ENCODE data around the gene CLEC11A. TPM values are rescaled to one million over a fixed set of nuclear protein-coding genes. Genes with fewer than 3 reads are reported as not detected.

CLEC11A gene
- total RNA-seq, 1 experiment from 2014 or later, result 1.1 TPM

DNA sequence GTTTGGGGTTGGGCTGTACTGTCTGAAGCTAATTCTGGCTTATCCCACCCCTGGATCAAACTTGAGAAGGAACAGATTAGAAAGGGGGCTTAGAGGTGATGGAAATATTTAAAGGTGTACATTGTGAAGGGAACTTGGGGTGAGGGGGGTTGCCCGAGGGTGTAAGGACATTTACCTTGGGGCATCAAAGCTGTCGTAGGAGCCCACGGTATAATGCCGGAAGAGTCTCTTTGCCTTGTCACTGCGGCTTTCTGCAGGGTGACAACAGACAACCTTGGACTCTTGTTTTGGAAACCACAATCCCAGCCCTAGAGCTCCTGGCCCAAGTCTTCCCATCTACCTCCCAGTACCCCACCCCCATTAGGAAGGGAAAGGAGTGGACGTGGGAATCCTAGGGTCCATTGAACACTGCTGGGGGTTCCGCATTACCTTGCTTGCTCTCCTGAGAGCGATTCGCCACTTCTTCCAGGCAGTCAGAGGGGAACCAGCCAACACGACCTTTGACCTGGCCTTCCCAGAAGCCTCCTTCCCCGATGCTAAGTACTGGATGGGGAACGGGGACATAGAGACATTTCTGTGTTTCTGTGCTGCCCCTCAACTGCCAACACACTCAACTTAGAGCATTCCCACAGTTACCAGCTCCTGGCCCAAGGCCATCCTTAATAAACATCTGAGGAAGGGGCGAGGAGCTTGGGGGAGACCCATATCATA lies 25.6 kb upstream of the CLEC11A start:
- no peak for DNase-seq
- Histone ChIP-seq H3K4me1 (no peaks in the 10 kb centered on the region), H3K4me3 (ENCODE audit: low read depth, low read length) (no peak overlapping the region), H3K9me3 (no peaks in the 10 kb centered on the region), H3K27me3 (replicated peaks; ENCODE audit: control insufficient read depth, insufficient read depth, low read length) (peaks cover 3% of the 10 kb centered on the region), H3K36me3 (ENCODE audit: control insufficient read depth, insufficient read depth, low read length) (no peaks in the 10 kb centered on the region)
- H3K9me3 Mint-ChIP-seq (ENCODE audit: unreplicated experiment), result no peaks in the 10 kb centered on the region
- BruUV-seq (replicated peaks), result no TSS peak
- H3K36me3 Mint-ChIP-seq (ENCODE audit: insufficient read depth, unreplicated experiment), result no peaks in the 10 kb centered on the region
- TF ChIP-seq, protein P1, sequence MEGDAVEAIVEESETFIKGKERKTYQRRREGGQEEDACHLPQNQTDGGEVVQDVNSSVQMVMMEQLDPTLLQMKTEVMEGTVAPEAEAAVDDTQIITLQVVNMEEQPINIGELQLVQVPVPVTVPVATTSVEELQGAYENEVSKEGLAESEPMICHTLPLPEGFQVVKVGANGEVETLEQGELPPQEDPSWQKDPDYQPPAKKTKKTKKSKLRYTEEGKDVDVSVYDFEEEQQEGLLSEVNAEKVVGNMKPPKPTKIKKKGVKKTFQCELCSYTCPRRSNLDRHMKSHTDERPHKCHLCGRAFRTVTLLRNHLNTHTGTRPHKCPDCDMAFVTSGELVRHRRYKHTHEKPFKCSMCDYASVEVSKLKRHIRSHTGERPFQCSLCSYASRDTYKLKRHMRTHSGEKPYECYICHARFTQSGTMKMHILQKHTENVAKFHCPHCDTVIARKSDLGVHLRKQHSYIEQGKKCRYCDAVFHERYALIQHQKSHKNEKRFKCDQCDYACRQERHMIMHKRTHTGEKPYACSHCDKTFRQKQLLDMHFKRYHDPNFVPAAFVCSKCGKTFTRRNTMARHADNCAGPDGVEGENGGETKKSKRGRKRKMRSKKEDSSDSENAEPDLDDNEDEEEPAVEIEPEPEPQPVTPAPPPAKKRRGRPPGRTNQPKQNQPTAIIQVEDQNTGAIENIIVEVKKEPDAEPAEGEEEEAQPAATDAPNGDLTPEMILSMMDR (IDR thresholded peaks at IDR 0.05; ENCODE audit: insufficient read depth in 1 of 2, low read depth in 1 of 2, low read length in 1 of 2, severe bottlenecking in 1 of 2, unreplicated experiment in 1 of 2), result no peak
- H3K27ac Mint-ChIP-seq (ENCODE audit: unreplicated experiment), result no peak overlapping the region
- ChIA-PET CTCF (interaction anchor here (0.5 to 1.1 kb wide), 2 partner anchors 24 to 91 kb away, joined by 4 to 8 read pairs; no protein-coding TSS in a partner anchor), POLR2A (no interaction called here)
- H3K4me3 Mint-ChIP-seq (ENCODE audit: unreplicated experiment), result no peak overlapping the region
- H3K4me1 Mint-ChIP-seq (ENCODE audit: low read depth, unreplicated experiment), result no peaks in the 10 kb centered on the region
- peaks cover 26% of the 10 kb centered on the region for H3K27me3 Mint-ChIP-seq (ENCODE audit: insufficient read depth, unreplicated experiment)
- intact Hi-C loops (cut with micrococcal nuclease; ENCODE audit: unreplicated experiment), result no loop called here

DNA sequence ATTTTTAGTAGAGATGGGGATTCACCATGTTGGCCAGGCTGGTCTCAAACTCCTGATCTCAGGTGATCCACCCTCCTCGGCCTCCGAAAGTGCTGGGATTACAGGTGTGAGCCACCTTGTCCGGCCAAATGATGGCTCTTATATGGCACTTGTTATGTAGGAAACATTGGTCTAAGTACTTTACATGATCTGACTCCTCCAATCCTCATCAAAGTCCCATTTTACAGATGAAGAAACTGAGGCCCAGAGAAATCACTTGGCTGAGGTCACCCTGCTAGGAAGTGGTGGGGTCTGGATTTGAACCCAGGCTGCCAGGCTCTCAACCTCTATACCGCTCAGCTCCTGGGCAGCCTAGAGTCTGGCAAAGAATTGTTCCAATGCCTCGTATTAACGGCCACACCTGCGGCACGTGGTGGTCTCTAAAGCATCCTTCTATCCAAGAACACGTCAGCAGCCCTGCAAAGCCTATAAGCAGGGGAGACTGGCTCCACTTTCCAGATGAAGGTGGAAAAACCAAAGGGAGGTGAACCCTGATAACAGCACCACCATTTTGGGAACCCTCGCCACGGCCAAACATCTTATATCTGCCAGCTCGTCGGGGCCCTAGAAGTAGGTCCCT lies 21.7 kb upstream of the CLEC11A start:
- no TSS peak for BruUV-seq (replicated peaks)
- TF ChIP-seq, protein P1 (IDR thresholded peaks at IDR 0.05; ENCODE audit: insufficient read depth in 1 of 2, low read depth in 1 of 2, low read length in 1 of 2, severe bottlenecking in 1 of 2, unreplicated experiment in 1 of 2), result no peak
- H3K27ac Mint-ChIP-seq (ENCODE audit: unreplicated experiment), result no peak overlapping the region
- Histone ChIP-seq H3K9me3 (no peaks in the 10 kb centered on the region), H3K4me1 (no peaks in the 10 kb centered on the region), H3K4me3 (ENCODE audit: low read depth, low read length) (no peak overlapping the region), H3K27me3 (replicated peaks; ENCODE audit: control insufficient read depth, insufficient read depth, low read length) (peaks cover 3% of the 10 kb centered on the region), H3K36me3 (ENCODE audit: control insufficient read depth, insufficient read depth, low read length) (no peaks in the 10 kb centered on the region)
- H3K4me1 Mint-ChIP-seq (ENCODE audit: low read depth, unreplicated experiment), result peaks cover 7% of the 10 kb centered on the region
- no peaks in the 10 kb centered on the region for H3K36me3 Mint-ChIP-seq (ENCODE audit: insufficient read depth, unreplicated experiment)
- peaks cover 27% of the 10 kb centered on the region for H3K27me3 Mint-ChIP-seq (ENCODE audit: insufficient read depth, unreplicated experiment)
- intact Hi-C loops (cut with micrococcal nuclease; ENCODE audit: unreplicated experiment), result loop anchor here (10.0 kb wide), 2 partner anchors 167 to 347 kb away; no protein-coding TSS in a partner anchor
- no peak overlapping the region for H3K4me3 Mint-ChIP-seq (ENCODE audit: unreplicated experiment)
- ChIA-PET POLR2A (no interaction called here), CTCF (no interaction called here)
- no peak for DNase-seq
- no peaks in the 10 kb centered on the region for H3K9me3 Mint-ChIP-seq (ENCODE audit: unreplicated experiment)

DNA sequence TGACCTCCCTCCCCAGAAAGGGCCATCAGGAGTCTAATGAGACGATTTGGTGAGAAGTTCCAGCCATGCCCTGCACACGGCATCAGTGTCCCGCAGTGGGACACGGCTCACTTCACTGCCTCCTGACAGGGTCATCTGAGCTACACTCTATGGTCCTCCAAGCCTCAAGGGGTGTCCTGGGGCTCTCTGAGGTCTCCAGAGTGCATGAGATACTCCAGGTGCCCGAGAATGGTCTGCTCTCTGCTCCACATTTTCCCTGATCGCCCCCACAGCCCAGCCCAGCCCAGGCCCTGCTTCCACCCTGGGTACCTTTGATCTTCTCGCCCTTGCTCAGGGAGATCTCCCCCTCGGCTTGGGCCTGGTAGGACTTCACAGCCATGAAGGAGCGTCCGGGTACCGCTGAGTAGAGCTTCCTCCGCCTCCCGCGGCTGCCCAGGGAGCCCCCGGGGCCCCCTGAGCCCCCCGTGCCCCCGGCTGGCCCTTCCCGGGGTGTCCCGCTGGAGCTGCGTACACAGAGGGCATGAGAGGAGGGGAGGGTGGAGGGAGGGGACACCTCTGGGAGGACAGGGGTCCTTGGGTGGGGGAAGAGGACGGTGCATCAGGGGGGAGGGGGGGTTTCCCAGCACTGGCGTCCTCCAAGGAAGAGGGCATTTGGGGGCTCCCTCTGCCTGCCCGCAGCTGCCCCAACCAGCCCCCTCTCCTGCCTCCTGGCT lies 20.9 kb upstream of the CLEC11A start:
- no peaks in the 10 kb centered on the region for H3K4me1 ChIP-seq
- H3K9me3 ChIP-seq, result no peaks in the 10 kb centered on the region
- H3K4me3 ChIP-seq (ENCODE audit: low read depth, low read length), result no peak overlapping the region
- no TSS peak for BruUV-seq (replicated peaks)
- ChIA-PET POLR2A (no interaction called here), CTCF (interaction anchor here (0.5 to 3.5 kb wide), 3 partner anchors 22 to 220 kb away, joined by 3 to 21 read pairs (median 7); no protein-coding TSS in a partner anchor)
- H3K36me3 ChIP-seq (ENCODE audit: control insufficient read depth, insufficient read depth, low read length), result no peaks in the 10 kb centered on the region
- Mint-ChIP-seq H3K4me3 (ENCODE audit: unreplicated experiment) (no peak overlapping the region), H3K27ac (ENCODE audit: unreplicated experiment) (no peak overlapping the region), H3K4me1 (ENCODE audit: low read depth, unreplicated experiment) (peaks cover 7% of the 10 kb centered on the region), H3K36me3 (ENCODE audit: insufficient read depth, unreplicated experiment) (no peaks in the 10 kb centered on the region), H3K27me3 (ENCODE audit: insufficient read depth, unreplicated experiment) (peaks cover 29% of the 10 kb centered on the region), H3K9me3 (ENCODE audit: unreplicated experiment) (no peaks in the 10 kb centered on the region)
- TF ChIP-seq, protein P1 (IDR thresholded peaks at IDR 0.05; ENCODE audit: insufficient read depth in 1 of 2, low read depth in 1 of 2, low read length in 1 of 2, severe bottlenecking in 1 of 2, unreplicated experiment in 1 of 2), result no peak
- intact Hi-C loops (cut with micrococcal nuclease; ENCODE audit: unreplicated experiment), result loop anchor here (10.0 kb wide), 2 partner anchors 168 to 348 kb away; no protein-coding TSS in a partner anchor
- no peak for DNase-seq
- H3K27me3 ChIP-seq (replicated peaks; ENCODE audit: control insufficient read depth, insufficient read depth, low read length), result peaks cover 3% of the 10 kb centered on the region
